GM19025 (cell line): ENCODE results near the gene ANKRD34C.
"Not testable (repeated sequence)": the region's sequence is repeated elsewhere in the genome, so short reads cannot be mapped to it uniquely, and the experiment has no call there.

Experiments
- ATAC-seq: cut with Tn5 transposase; IDR thresholded peaks from one replicate; pipeline ENCODE4 v1.9.1; 2021; ENCODE audit warnings: mild to moderate bottlenecking, low read depth, moderate library complexity; ENCODE audit not compliant: unreplicated experiment

The ANKRD34C gene

DNA sequence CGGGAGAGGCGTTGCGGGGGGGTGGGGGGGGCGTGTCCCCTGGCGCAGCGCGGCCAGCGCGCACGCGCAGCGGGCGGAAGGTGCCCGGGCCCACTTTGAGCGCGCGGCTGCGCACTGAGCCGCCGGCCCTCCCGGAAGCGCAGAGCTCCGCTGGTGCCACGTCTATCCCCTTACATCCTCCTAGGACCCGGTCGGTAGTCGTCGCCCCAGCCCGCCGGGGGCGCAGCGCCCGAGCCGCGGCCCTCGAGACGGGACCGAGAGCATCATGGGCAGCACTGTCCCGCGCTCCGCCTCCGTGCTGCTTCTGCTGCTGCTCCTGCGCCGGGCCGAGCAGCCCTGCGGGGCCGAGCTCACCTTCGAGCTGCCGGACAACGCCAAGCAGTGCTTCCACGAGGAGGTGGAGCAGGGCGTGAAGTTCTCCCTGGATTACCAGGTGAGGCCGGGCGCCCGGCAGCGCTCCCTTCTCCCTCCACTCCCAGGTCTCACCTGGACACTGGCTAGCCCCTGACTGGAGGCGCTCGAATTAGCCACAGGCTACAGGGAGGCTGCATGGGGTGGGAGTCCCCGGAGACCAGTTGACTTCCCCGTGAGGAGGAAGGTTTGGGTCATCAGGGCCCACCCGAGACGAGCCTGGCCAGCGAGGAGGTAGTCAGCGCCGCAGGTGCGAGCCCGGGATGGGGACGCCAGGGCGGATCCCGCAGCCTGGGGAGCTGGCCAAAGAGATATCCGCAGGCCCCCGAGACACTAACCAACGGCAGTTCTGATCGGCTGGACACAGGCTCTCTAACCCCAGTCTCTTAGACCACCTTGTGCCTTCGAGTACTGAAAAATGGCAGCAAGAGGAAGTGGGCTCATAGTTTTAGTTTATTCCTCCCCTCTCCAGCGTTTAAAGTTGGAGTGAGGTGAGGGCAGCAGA, 28.7 kb downstream of the ANKRD34C start, which contains the start of gene TMED3:
Gene TMED3, plus strand, starts transcription at position 128 of the 916 bp plus-strand sequence. Its CDS starts 138 bp downstream, at position 266.
- peak; percentile 90 for ATAC-seq

DNA sequence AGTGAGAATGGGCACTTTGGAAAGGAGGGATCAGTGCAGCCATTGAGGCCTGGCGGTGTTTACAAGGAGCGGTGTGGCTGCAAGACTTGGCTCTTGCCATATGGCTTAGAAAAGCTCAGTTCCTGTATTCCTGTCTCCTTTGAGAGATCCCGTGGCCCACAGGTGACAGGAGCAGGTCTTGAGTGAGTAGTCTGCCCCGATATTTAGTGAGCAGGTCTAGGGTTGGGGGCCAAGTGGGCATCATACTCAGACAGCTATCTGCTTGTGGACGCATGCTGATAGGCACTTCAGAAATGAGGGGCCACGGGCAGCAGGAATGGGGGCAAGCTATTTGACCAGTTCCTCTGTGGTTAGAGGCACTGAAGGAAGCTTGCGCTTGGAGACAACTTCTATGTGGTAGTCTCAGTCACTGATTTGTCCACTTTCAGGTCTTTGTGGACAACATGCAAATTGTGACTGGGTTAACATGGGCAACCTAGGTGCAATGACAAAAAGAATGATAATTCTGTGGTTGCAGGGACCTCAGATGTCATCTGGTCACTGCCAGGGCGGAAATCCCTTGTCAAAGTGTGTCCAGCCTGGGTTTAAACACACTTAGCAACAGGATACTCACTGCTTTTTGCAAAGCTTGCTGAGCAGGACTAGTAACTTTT, 29.5 kb downstream of the ANKRD34C start:
- ATAC-seq = no peak

- no peak for ATAC-seq
These were observed 31.7 kb downstream of the ANKRD34C start for GRCh38 chr15:79314186-79314585.

- ATAC-seq = no peak
These were observed 32.3 kb downstream of the ANKRD34C start for GRCh38 chr15:79314811-79315210.

DNA sequence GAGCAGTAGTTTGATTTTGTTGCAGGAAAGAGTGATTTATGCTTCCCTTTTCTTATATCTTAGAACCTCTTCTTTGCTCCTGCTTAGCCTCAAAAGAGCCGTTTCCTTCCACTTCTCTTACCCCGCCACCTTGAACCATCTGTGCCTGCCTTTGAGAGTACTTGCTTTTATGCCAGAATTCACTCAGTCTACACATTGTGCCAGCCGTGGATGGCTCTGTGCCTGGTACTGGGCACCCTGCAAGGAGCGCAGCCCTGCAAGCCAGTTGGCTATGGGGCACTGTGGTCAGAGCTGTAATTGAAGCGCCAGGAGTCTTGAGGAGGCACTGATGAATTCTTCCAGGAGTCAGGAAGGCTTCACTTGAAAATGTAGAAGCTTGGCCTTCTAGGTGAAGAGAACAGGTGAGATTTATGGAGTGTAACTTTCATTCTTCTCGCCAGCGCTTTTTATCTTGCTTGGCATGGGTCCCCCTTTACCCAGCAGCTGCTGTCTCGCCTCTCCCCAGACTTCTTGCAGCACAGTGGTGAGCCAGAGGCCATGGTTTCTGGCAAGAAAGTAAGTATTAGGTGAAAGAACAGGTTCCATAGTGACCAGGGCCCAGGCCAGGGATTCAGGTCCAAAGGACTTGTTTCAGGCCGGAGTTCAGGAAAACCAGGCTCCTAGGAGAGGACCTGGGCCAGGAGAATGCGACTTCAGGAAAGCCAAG, 33.3 kb downstream of the ANKRD34C start:
- no peak for ATAC-seq

GRCh38 chr15:79316864-79317263, 34.3 kb downstream of the ANKRD34C start:
- ATAC-seq = no peak

GRCh38 chr15:79319973-79320372, 37.5 kb downstream of the ANKRD34C start:
- ATAC-seq = not testable (repeated sequence)

DNA sequence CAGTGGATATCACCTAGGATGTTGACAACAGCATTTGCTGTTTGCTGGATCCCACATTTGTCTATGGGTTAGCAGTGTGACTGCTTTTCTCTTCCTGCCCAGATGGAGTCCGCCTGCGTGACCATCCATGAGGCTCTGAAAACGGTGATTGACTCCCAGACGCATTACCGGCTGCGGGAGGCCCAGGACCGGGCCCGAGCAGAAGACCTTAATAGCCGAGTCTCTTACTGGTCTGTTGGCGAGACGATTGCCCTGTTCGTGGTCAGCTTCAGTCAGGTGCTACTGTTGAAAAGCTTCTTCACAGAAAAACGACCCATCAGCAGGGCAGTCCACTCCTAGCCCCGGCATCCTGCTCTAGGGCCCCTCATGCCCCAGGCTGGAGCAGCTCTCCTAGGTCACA, 39.4 kb downstream of the ANKRD34C start:
- ATAC-seq = no peak

- ATAC-seq = no peak
These were observed 39.8 kb downstream of the ANKRD34C start for GRCh38 chr15:79322306-79322705.

- no peak for ATAC-seq
These were observed 40.4 kb downstream of the ANKRD34C start for GRCh38 chr15:79322945-79323344.

GRCh38 chr15:79329171-79329611, 46.7 kb downstream of the ANKRD34C start:
- no peak for ATAC-seq
